ENCODE measurements around the gene CPED1.

CPED1 gene

DNA sequence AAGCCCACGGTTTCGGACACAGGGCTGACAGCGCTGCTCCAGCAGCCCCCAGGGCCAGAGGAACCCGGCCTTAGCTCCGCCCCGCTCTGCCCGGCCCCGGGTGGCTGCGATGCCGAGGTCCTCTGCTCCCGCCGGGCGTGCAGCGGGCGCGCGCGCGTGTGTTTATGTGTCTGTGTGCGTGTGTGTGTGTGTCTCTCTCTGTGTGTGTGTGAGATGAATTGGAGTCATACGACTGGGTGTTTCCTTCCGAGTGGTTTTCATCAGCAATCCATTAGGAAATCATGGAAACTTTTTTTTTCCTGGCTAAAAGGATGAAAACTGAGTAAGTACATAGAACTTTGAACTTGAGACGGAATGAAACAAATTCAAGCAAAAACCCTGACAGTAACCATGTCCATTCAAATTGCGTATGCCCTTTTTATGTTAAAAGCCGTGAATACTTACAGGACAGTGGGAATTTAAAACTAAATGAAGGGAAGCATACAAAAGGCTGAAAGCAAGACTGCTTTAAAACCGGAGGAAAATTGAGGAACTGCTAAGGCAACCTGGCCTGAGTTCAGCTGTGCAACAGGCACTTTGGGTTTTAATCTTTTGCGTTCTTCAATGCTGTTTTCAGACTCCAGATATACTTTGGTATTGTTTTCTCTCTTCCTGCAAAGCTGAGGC is at the start of gene CPED1:
CPED1 (plus strand) TSS at position 121 of the 666 bp plus-strand sequence. CDS start 911 bp downstream, outside the sequence.
- DNase-seq (ENCODE audit: low read depth) = peak; percentile 80

- DNase-seq (ENCODE audit: low read depth) = no peak
These were observed 49.2 kb upstream of the CPED1 start for GRCh38 chr7:120939345-120939744.

DNA sequence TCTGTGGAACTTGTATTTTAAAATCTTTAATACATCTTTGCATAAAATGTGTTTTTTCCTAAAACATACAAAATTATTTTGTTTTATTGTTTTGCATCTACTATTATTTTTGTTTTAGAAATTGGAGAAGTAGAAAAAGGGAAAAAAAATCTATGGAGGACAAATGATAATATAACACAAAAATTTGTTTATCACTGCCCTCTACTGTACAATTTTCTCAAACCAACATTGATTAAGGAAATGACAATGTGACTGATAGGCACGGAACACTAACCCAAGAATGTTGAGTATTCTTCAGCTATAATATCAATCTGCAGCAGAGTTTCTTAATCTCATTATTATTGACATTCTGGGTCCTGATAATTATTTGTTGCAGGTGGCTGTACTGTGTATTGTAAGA is 47.4 kb upstream of the CPED1 start:
- peak; percentile 43 for DNase-seq (ENCODE audit: low read depth)

GRCh38 chr7:120941856-120942255 is 46.7 kb upstream of the CPED1 start:
- no peak for DNase-seq (ENCODE audit: low read depth)

- no peak for DNase-seq (ENCODE audit: low read depth)
These were observed 45.6 kb upstream of the CPED1 start for GRCh38 chr7:120942861-120943260.

DNA sequence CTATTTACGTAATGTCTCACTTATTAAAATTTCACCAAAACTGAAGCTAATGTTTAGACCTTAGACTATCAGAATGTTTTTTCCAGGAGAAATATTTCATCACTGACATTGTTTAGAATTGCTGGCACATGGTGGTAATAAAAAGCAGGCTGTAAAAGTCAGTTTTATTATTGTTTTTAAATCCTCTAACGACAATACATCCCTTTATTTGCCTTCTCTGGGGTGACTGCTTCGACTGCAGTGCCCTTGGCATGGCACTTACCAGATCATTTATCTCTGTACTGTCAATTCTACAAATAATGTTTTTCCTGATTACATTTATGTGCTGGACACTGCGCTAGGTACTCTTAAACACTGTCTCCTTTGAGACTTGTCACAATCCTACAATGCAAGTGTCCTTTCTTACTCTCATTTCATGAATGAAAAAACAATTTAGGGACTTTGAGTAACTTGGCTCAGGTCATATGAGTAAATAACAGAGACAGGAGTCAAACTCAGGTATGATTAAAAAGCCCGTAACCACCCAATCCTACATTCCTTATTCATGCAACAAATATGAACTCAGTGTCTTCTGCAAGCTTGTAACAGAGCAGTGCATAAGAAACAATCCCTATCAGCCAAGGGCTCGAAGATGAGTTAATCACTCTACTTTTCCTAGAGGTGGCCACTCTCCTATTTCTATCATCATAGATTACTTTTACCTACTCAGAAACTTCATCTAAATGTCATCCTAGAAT is 43.5 kb upstream of the CPED1 start:
- no peak for DNase-seq (ENCODE audit: low read depth)

GRCh38 chr7:120947980-120948379 is 40.5 kb upstream of the CPED1 start:
- no peak for DNase-seq (ENCODE audit: low read depth)

- DNase-seq (ENCODE audit: low read depth) = peak; percentile 36
These were observed 39.1 kb upstream of the CPED1 start for GRCh38 chr7:120949393-120949911.

GRCh38 chr7:120949998-120950538 is 38.4 kb upstream of the CPED1 start:
- DNase-seq (ENCODE audit: low read depth) = no peak

- peak; percentile 97 for DNase-seq (ENCODE audit: low read depth)
These were observed 37.8 kb upstream of the CPED1 start, which contains the start of gene ING3 for GRCh38 chr7:120950539-120951308. Gene ING3, plus strand, starts transcription at chr7:120950777. Its CDS starts 120 bp downstream, at chr7:120950897.

GRCh38 chr7:120951309-120951699 is 37.2 kb upstream of the CPED1 start:
- DNase-seq (ENCODE audit: low read depth) = no peak

DNA sequence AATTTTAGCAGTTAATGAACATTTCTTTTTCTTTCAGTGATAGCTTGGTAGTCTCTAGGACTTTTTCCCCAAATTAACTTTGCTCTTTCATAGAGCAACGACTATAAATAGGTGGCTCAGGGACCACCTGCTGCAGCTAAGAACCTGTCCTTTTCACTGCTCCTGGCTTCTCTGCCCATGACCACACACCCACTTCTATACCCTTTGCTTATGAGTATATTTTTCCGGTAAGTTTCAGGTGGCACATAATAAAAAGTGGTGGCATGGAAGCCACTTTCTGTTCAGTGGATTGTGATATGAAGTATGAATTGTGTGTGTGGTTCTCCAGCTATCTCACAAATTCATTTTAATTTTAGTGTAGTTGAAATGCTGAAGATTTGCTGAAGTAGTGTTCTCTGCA is 36.7 kb upstream of the CPED1 start:
- DNase-seq (ENCODE audit: low read depth) = no peak

DNA sequence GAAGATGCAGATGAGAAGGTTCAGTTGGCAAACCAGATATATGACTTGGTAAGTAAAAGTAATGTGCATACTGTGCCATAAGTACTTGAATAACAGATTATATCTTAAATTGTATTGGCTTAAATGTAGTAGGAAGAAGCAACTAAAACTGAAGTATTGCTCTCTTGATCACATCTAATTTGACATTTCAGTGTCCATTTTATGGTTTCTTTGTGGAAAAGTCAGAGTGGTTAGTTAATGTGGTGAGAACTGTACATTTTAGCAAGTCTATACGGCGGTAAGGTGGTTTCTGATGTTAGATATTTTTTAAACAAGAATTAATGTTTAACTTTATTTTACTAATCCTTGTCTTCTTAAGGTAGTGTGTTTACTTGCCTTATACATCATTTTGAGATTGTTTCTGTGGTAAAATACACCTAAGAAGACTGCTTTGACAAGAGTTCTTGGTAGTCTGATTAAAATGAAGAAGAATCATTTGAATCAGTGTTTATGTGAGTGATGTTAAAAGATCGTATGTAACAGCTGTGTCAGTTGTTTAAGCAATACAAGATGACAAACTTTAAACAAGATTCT is 32.8 kb upstream of the CPED1 start:
- DNase-seq (ENCODE audit: low read depth) = no peak

DNA sequence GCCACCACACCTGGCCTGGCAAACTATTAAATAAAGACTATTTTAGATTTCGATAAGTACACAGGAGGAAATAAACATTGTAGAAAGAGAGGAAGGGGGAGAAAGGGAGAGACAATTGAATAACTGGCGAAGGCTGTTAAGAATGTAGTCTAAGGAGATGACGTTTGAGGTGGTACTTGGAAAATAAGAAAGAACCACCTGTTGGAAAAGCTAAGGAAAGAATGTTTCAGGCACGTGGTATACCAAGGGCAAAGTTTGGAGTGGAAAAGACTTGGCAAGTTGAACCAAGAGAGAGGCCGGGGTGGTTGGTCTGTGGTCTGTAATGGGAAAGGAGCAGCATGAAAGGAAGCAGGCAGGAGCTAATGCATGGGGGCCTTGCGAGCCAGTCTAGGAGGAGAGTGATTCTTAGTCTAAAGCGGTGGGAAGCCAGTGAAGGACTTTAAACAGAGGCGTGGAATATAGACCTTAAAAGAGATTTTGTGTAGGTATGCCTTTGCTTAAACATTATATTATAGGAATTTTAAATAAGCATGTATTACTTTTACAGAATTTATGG is 28.5 kb upstream of the CPED1 start:
- DNase-seq (ENCODE audit: low read depth) = no peak

DNA sequence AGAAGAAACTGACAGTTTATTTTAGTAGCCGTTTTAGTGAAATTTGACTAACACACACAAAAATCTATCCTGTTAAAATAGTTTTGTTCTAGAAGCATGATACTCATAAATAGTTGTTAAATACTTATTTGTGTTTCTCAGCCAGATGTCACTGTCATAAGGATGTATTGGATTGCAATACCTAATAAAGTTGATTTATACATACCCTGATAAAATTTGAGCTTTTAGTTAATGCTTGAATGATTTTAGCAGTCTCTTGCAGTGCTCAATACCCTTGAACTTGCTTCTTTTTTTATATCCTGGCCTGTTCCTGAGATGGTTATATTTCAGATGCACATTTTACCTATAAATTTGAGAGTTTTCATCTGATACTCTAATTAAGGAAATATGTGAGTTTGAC is 27.8 kb upstream of the CPED1 start:
- DNase-seq (ENCODE audit: low read depth) = no peak

DNA sequence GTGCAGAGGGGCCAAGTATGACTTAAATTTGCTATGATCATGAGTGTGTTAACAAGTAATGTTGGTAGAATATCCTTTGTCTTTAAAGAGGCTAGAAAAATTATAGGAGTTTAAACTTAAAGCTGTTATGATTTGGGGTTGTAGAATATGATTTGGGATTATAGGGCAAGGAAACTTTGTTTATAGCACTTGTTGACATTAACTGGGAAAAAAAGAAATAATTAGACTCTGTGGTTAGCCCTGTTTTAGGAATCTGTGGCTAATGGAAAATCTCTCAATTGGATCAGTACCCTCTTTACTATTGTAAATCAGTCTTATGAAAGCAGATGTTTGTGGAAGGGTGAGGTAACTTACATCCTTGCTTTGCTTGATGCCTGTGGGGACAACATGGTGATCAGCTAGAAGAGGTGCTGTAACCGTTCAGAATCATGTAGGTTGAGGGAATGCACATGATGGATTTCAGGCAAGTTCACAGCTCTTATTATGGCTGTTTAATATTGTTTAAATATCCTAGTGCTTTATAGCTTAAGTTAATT is 26.8 kb upstream of the CPED1 start:
- no peak for DNase-seq (ENCODE audit: low read depth)

DNA sequence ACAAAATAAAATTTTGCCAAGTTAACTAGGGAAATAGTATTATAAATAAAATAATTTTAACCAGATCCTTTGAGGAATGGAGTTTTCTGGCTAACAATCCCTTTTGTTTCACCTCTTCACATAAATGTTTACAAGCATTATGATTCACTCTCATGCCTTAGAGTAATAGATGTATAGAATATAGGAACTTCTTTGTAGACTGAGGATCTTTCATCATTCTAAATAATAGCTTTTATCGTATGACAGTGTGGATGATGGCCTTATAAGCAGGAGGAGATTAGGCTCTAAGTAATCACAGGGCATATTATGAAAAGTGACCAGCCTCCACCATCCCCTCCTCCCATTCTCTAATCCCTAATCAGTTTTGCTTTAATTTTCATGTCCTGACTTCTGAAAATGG is 24.4 kb upstream of the CPED1 start:
- DNase-seq (ENCODE audit: low read depth) = no peak

- no peak for DNase-seq (ENCODE audit: low read depth)
These were observed 21.6 kb upstream of the CPED1 start for GRCh38 chr7:120966961-120967360.

DNA sequence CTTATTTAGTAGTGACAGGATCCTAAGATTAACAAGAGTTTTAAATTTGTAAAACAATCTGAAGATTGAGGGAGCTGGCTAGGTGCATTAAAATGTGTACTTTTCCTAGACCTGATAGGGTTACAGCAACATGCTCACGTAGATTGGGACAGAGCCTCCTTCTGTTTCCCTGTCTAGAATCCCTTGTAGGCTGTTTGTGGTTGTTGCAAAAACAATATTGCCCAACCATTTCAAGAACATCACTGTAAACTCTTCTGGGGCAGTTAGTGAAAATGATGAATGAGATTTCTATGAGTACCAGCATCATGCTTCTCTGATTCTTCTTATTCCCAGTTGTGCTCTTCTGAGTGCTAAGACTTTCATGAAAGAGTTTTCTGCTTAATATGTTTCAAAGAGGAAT is 14.7 kb upstream of the CPED1 start:
- DNase-seq (ENCODE audit: low read depth) = no peak

- no peak for DNase-seq (ENCODE audit: low read depth)
These were observed 8.6 kb upstream of the CPED1 start for GRCh38 chr7:120979765-120980499.

GRCh38 chr7:120981117-120981516 is 7.4 kb upstream of the CPED1 start:
- no peak for DNase-seq (ENCODE audit: low read depth)

All from ELR (cell line).